Anterior cingulate cortex (tissue), 58 donors: ENCODE data around the gene NQO2.
"Not testable (repeated sequence)": the region's sequence is repeated elsewhere in the genome, so short reads cannot be mapped to it uniquely, and the experiment has no call there.

ENCODE experiments used
- DNase-seq, 58 donors: peaks; one replicate each; lab custom pipeline; 2025; lab: John Stamatoyannopoulos, UW

NQO2 gene

GRCh38 chr6:2968600-2969135 lies 31.0 kb upstream of the NQO2 start:
- no peak for DNase-seq

GRCh38 chr6:2969549-2969948 lies 30.1 kb upstream of the NQO2 start:
- no peak for DNase-seq

DNA sequence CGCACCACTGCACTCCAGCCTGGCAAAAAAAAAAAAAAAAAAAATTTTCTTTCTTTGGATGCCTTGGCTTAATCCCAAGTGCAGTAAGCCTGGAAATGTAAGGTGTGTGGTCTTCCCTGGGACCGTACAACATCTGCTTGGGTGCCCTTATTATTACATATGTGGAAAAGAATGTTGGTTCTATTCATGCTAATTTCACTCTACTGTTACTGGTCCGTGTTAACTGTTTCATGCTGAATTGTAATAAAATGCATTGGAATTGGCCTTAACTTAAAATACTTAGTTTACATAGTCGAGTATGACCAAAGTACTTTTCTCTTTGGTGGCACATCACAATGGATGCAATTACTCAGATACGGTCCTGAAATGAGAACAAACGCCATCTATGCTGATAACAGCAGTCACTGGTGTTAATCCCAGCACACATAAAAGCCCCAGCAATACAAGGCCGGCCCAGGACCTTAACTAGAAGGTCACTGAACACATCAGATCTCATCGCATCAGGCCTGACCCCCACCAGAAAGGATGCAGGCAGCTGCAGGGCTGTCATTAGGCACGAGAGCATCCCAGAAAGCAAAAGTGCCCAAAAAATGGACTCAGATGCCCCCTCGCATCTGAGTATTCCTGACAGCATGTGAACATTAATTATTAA lies 29.5 kb upstream of the NQO2 start:
- peak in 1 of 58 donors; percentile 11 for DNase-seq

DNA sequence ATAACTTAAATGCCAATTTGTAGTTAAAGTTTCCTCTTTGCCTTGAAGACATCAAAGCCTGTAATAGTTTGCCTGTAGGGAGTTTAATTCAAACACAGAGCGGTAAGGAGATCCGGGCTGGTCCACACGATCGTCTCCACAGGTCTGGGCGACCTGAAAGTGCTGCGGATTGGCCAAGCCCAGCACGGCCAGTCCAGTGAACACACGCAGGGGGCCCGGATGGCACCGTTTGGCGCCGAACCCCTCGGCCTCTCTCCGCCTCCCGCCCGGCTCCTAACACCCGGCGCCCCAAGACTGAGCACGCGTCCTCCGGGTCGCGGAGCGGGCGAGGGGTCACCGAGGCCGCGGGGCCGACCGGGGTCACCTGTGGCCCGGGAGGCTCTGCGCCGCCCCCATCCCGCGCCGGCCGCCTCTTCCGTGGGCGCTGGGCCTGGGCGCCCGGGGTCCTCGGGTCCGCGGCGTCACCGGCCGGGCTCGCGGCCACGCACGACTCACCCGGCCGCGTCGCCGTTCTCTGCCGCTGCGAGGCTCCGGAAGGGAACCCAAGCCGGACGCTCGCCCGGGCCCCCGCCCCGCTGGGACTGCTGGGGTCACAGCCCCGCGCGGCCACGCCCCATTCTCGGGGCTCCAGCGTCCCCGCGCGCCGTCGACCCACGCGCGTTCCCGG lies 28.8 kb upstream of the NQO2 start:
- DNase-seq, result peak in 48 of 58 donors; percentile 35 to 87 (median 72)

DNA sequence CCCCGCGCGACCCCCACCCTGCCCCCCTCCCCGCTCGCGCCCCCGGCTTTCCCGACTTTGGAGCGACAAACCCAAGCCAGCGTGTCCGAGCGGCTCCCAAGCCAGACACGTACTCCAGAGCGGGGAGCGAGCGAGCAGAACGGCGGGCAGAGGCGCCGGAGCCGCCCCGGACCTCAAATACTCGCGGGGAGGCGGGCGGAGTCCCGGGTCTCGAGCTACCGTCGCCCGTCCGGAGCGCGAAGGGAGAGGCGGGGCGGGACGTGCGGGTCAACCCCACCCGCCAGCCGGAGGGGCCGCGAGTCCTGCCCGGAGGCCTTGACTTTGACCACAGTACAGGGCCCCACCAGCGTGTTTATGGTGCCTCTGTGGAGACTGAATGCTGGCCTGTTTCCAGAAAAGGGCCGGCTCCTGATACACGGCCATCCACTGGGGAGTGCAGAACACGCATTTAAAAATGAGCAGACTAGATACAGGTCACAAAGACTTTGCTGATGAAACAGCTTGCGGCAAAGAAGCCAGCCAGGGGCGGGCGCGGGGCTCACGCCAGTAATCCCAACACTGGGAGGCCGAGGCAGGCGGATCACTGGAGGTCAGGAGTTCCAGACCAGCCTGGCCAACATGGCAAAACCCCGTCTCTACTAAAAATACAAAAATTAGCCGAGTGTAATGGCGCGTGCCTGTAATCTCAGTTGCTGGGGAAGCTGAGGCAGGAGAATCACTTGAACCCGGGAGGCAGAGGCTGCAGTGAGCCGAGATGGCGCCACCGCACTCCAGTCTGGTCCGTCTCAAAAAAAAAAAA lies 28.1 kb upstream of the NQO2 start, which contains the start of gene SERPINB6:
Gene SERPINB6, minus strand, starts transcription at position 148 of the 799 bp plus-strand sequence. CDS start 12,235 bp downstream, outside the sequence.
- DNase-seq, result peak in 55 of 58 donors; percentile 35 to 92 (median 75)

GRCh38 chr6:2972219-2972487 lies 27.5 kb upstream of the NQO2 start:
- not testable (repeated sequence) for DNase-seq

GRCh38 chr6:2972685-2973084 lies 27.0 kb upstream of the NQO2 start:
- not testable (repeated sequence) for DNase-seq

DNA sequence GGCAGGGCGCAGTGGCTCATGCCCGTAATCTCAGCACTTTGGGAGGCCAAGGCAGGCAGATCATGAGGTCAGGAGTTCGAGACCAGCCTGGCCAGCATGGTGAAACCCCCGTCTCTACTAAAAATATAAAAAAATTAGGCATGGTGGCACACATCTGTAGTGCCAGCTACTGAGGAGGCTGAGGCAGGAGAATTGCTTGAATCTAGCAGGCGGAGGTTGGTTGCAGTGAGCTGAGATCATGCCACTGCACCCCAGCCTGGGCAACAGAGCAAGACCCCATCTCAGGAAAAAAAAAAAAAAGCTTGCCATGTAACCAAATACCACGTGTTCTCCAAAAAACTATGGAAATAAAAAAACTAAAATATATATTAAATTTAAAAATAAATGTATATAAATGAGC lies 26.5 kb upstream of the NQO2 start:
- not testable (repeated sequence) for DNase-seq

DNA sequence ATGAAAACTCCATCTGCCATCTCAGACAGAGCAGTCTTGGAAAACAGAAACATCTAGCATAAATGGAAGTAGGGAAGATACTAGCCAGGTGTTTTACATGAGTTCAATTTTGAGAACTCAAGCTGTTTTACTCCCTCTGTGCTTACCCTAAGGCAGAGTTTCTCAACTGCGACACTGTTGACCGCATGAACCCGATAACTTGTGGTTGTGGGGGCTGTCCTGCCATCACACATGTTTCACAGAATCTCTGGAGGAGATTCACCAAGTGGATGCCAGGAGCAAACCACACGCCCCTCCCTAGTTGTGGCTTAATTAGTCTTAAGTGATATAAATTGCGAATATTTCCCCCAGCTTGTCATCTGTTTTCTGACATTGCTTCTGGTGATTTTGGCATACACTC lies 26.0 kb upstream of the NQO2 start:
- DNase-seq, result no peak

DNA sequence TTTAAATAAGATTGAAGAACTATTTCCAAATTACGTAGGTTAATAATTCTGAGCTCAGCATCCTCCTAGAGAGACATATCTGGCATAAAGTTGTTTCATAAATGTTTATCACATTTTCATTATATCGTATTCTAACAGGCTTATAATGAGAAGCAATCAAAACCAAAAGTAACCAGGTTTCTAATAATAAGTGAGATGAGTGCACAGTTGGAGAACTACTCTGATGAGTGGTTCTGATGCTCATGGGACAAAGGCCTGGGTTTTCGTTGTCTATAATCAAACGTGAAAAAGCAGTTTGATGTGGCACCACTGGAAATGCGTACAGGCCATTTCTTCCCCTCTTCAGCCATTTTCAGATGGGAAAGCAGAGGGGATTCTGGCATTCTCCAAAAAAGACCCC lies 23.6 kb upstream of the NQO2 start:
- no peak for DNase-seq

DNA sequence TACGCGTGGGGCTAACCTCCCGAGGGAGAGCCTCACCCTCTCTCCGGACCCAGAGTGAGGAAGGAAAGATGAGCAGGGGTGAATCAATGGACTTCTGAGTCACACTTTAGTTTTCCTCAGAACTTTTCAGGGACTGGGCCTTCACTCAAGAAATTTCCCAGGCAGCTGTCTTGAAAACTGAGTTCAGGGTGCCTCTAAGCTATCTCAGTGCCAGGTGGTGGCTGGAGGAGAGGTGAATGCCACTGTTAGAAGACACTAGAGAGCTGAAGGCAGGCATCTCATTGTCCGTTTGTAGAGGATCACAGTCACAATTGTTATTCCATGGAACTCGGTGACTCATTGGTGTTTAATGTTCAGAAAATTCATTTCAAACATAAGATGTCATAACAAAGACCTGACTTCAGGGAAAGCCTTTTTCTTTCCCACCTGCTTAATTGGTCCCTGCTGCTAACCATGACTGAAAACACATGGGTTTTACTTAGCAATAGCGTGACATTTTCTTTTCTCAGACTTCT lies 23.1 kb upstream of the NQO2 start:
- DNase-seq, result no peak

DNA sequence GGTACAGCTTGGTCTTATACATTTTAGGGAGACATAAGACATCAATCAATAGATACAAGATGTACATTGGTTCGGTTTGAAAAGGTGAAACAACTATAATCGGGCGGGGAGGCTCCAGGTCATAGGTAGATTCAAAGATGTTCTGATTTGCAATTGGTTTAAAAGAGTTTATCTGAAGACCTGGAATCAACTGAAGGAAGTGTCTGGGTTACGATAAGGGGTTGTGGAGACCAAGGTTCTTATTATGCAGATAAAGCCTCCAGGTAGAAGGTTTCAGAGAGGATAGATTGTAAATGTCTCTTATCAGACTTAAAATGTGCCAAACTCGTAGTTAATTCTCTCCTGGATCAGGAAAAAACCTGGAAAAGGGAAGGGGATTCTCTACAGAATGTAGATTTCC lies 22.4 kb upstream of the NQO2 start:
- no peak for DNase-seq

- no peak for DNase-seq
Measured at GRCh38 chr6:2977799-2978590, 21.7 kb upstream of the NQO2 start.

DNA sequence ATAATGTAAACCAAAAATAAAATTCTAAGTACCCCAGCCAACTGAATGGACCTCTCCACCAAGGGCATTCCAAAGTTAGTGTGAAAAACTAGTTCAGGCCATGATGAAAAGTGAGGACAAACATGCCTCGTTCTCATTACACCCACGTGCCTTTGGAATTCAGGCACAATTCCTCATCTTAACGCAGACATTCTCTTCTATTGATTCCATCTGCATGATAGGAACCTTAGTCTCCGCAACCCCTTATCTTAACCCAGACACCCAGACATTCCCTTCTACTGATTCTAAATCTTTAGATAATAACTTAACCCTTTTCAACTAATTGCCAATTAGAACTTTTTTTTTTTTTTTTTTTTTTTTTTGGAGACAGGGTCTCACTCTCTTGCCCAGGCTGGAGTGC lies 20.8 kb upstream of the NQO2 start:
- DNase-seq, result no peak

- no peak for DNase-seq
Measured at GRCh38 chr6:2979819-2980464, 19.8 kb upstream of the NQO2 start.

GRCh38 chr6:2980465-2980855 lies 19.2 kb upstream of the NQO2 start:
- no peak for DNase-seq

GRCh38 chr6:2982426-2983117 lies 17.1 kb upstream of the NQO2 start:
- no peak for DNase-seq

DNA sequence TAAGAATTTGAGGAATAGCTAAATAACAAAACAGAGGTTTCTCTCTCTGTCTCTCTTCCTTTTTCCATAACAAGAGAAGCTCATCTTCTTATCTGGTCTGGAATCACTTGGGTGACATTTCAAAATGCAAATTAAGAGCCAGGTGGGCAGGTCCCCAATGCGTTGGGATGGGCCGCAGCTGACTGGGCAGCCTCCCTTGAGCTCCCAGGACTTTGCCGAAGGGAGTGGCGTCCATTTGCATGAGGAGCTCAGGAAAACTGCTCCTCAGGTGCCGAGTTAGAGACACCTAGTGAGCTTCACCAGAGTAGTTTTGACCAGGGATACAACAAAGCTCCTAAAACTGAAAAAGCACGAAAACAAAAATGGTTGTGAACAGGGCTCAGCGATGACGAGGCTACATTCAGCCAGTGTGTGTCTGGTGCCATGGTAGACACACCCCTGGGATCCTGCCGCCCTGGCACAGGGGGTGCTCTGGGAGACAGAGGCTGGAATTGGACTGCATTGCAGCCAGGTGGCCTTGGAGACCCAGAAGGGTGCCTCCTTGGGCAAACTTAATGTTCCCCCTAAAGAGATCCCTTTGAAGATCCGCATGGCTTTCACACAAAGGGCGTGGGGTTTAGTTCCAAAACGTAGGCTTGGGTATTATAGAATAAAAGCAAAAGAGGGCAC lies 14.8 kb upstream of the NQO2 start:
- DNase-seq, result no peak
